GM08714 (cell line): ENCODE results near the gene COMMD9.

ENCODE experiments used
- H3K4me3 ChIP-seq: fragments of 200-500 bp; sonication (Bioruptor generic); 2 replicates; pipeline ENCODE4 v1.5.1; 2014; ENCODE audit warnings: mild to moderate bottlenecking, low read length, inconsistent platforms
- ZNF274 ChIP-seq: IDR thresholded peaks from 2 replicates; pipeline ENCODE4 v1.6.1; 2012; ENCODE audit warnings: mild to moderate bottlenecking, low read depth, low read length

The COMMD9 gene

GRCh38 chr11:36253238-36253637, 36.0 kb downstream of the COMMD9 start:
- no peak overlapping the region for H3K4me3 ChIP-seq
- no peak for TF ChIP-seq ZNF274

GRCh38 chr11:36251823-36252222, 37.4 kb downstream of the COMMD9 start:
- TF ChIP-seq ZNF274 = no peak
- no peak overlapping the region for H3K4me3 ChIP-seq

- TF ChIP-seq ZNF274 = no peak
- no peak overlapping the region for H3K4me3 ChIP-seq
These were observed 40.0 kb downstream of the COMMD9 start for GRCh38 chr11:36249246-36249645.

- TF ChIP-seq ZNF274 = no peak
These were observed 40.8 kb downstream of the COMMD9 start for GRCh38 chr11:36248436-36248835.

GRCh38 chr11:36247493-36247892, 41.7 kb downstream of the COMMD9 start:
- no peak for TF ChIP-seq ZNF274
- no peak overlapping the region for H3K4me3 ChIP-seq

More at GRCh38 chr11:36248436-36248835, 40.8 kb downstream of the COMMD9 start:
- H3K4me3 ChIP-seq = no peak overlapping the region

GRCh38 chr11:36243641-36244040, 45.6 kb downstream of the COMMD9 start:
- no peak overlapping the region for H3K4me3 ChIP-seq
- TF ChIP-seq ZNF274 = no peak

- no peak overlapping the region for H3K4me3 ChIP-seq
- no peak for TF ChIP-seq ZNF274
These were observed 47.7 kb downstream of the COMMD9 start for GRCh38 chr11:36241497-36241896.

- TF ChIP-seq ZNF274 = no peak
- H3K4me3 ChIP-seq = no peak overlapping the region
These were observed 48.4 kb downstream of the COMMD9 start for GRCh38 chr11:36240801-36241200.

- no peak overlapping the region for H3K4me3 ChIP-seq
- no peak for TF ChIP-seq ZNF274
These were observed 49.1 kb downstream of the COMMD9 start for GRCh38 chr11:36240173-36240572.

GRCh38 chr11:36239636-36240035, 49.6 kb downstream of the COMMD9 start:
- no peak for TF ChIP-seq ZNF274
- H3K4me3 ChIP-seq = no peak overlapping the region

- no peak overlapping the region for H3K4me3 ChIP-seq
- no peak for TF ChIP-seq ZNF274
These were observed 50.3 kb downstream of the COMMD9 start for GRCh38 chr11:36238881-36239280.

GRCh38 chr11:36238036-36238631, 51.1 kb downstream of the COMMD9 start:
- no peak overlapping the region for H3K4me3 ChIP-seq

GRCh38 chr11:36237391-36237790, 51.8 kb downstream of the COMMD9 start:
- no peak overlapping the region for H3K4me3 ChIP-seq
- no peak for TF ChIP-seq ZNF274

More at GRCh38 chr11:36238036-36238631, 51.1 kb downstream of the COMMD9 start:
- TF ChIP-seq ZNF274 = no peak

GRCh38 chr11:36235750-36236149, 53.5 kb downstream of the COMMD9 start:
- TF ChIP-seq ZNF274 = no peak
- H3K4me3 ChIP-seq = no peak overlapping the region

GRCh38 chr11:36234825-36235224, 54.4 kb downstream of the COMMD9 start:
- no peak for TF ChIP-seq ZNF274
- H3K4me3 ChIP-seq = no peak overlapping the region

GRCh38 chr11:36233204-36233603, 56.0 kb downstream of the COMMD9 start:
- H3K4me3 ChIP-seq = no peak overlapping the region
- TF ChIP-seq ZNF274 = no peak
